GM18520 (cell line): ENCODE measurements around the gene DENR.
"Not testable (repeated sequence)": the region's sequence is repeated elsewhere in the genome, so short reads cannot be mapped to it uniquely, and the experiment has no call there.

Source experiments
- ATAC-seq: cut with Tn5 transposase; IDR thresholded peaks from one replicate; pipeline ENCODE4 v1.9.1; 2021; ENCODE audit not compliant: unreplicated experiment

The DENR gene

GRCh38 chr12:122752464-122753318 lies at the start of gene DENR:
TSS of gene DENR (plus strand) at chr12:122752824. CDS start at chr12:122753702, 878 bp downstream.
- peak; percentile 92 for ATAC-seq

GRCh38 chr12:122702890-122703611 lies 49.6 kb upstream of the DENR start, which contains the start of gene HCAR2:
TSS of gene HCAR2 (minus strand) at chr12:122703357. CDS start at chr12:122703283, 74 bp downstream.
- not testable (repeated sequence) for ATAC-seq

GRCh38 chr12:122703841-122704240 lies 48.8 kb upstream of the DENR start:
- ATAC-seq = not testable (repeated sequence)

DNA sequence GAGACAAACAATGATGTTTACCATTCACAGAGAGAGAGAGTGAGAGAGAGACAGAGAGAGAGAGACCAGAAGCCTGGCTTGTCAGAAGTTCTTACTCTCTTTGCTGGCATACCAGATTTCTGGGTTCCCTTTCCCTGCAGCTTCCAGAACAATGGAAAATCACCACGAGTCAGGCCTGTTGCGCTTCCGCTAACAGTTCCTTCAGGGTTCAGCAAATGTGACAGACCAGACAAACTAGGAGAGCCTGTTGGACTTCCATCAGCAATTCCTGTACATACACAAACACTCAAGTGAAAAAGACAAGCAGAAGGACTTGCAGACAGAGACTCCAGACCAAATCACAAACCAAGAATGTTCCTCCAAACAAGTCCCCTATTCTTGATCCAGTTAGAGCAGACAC lies 43.3 kb upstream of the DENR start:
- ATAC-seq = not testable (repeated sequence)

DNA sequence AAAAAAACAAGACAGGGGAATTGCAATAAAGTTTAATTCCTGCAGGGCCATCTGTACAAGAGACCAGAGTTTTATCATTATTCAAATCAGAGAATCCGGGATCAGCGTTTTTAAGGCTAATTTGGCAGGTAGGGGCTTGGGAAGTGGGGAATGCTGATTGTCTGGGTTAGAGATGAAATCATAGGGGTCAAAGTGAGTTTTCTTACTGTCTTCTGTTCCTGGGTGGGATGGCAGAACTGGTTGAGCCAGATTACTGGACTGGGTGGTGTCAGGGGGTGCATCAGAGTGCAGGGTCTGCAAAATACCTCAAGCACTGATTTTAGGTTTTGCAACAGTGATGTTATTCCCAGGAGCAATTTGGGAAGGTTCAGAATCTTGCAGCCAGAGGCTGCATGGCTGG lies 42.3 kb upstream of the DENR start:
- ATAC-seq = not testable (repeated sequence)

DNA sequence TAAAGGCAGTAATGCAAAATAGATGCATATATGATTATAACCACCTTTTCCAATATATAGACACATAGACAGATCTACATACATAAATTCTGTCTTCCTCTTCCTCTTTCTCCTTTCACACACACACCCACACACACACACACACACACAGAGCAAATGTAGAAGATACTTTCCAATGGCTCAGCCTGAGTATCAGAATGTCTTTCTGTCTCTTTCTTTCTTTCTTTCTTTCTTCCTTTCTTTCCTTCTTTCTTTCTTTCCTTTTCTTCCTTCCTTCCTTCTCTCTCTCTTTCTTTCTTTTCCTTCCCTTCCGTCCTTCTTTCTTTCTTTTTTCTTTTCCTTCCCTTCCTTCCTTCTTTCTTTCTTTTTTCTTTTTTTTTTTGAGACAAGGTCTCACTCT lies 41.4 kb upstream of the DENR start:
- not testable (repeated sequence) for ATAC-seq

GRCh38 chr12:122713491-122714188 lies 39.0 kb upstream of the DENR start:
- not testable (repeated sequence) for ATAC-seq

GRCh38 chr12:122715211-122715610 lies 37.4 kb upstream of the DENR start:
- ATAC-seq = not testable (repeated sequence)

- not testable (repeated sequence) for ATAC-seq
Measured at GRCh38 chr12:122716658-122717057, 36.0 kb upstream of the DENR start, which contains the start of gene HCAR3. TSS of gene HCAR3 (minus strand) at chr12:122716811. CDS start at chr12:122716737, 74 bp downstream.

DNA sequence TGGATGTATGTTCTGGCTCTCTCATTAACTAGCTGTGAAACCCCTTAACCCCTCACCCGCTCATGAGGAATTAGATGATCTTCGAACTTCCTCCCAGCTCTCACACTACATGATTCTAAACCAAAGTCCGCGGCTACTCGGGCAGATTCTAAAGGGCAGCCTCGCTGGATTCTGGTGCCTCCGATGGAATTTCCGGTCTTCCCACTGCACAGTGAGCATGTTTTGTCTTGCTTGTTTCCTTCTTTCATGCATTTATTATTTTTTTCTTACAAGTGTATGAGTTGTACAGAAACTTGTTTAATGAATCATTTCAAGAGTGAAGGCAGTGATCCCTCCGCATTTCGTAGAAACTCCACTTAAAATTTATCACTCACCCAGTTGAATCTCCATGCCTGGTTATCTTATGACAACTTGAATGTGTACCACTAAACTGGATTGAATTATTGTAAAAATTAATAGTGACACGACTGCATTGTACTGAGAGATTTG lies 31.5 kb upstream of the DENR start:
- no peak for ATAC-seq

- ATAC-seq = no peak
Measured at GRCh38 chr12:122722387-122722786, 30.2 kb upstream of the DENR start.

GRCh38 chr12:122724641-122725243 lies 27.9 kb upstream of the DENR start:
- ATAC-seq = no peak

DNA sequence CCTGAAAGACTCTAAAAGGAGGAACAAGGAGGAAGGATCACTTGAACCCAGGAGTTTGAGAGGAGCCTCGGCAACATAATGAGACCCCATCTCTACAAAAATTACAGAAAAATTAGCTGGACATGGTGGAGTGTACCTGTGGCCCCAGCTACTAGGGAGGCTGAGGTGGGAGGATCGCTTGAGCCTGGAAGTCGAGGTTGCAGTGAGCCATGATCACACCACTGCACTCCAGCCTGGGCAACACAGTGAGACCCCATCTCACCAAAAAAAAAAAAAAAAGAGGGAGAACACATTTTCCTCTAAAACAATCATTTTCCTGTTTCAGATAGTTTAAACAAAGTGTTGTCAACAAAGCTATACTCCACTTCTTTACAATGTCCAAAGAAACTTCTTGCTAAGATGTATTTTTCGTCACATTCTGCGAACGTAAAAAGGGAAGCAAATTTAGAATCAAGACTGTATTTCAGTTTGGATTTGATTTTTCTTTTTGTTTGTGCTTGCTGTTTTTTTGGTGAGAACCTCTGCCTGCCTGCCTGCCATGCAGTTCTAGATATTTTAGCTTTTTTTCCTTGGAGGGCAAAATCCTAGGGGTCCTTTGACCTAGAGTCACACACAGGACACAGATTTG lies 27.1 kb upstream of the DENR start:
- ATAC-seq = no peak

- ATAC-seq = no peak
Measured at GRCh38 chr12:122726080-122726558, 26.5 kb upstream of the DENR start.

DNA sequence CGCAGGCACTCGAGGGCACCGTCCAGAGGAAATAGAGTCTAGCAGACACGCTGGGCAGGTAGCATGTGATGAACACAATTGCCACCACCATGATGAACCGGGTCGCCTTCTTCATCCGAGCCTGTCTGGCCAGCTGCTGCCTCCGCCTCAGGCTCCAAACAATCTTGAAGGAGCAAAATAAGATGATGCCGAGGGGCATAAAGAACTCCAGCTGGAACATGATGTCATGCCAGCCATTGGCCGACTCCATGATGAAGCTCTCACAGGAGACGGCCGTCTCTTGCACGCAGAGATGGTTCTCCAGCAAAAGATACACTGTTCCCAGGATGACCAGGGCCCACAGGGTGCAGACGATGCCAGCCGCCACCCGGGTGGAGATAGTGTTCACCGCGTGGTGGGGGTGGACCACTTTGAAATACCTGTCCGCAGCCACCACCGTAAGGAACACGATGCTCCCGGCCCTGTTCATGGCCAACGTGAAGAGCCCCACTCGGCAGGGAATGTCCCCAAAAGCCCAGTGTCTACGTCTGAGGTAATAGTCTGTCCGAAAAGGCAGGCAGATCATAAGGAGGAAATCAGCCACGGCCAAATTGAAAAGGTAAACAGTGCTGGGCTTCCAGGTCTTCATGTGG lies 22.9 kb upstream of the DENR start:
- ATAC-seq = no peak

GRCh38 chr12:122730215-122731014 lies 22.2 kb upstream of the DENR start, which contains the start of gene HCAR1:
TSS of gene HCAR1 (minus strand) at chr12:122730844. CDS start at chr12:122730339, 505 bp downstream.
- no peak for ATAC-seq

DNA sequence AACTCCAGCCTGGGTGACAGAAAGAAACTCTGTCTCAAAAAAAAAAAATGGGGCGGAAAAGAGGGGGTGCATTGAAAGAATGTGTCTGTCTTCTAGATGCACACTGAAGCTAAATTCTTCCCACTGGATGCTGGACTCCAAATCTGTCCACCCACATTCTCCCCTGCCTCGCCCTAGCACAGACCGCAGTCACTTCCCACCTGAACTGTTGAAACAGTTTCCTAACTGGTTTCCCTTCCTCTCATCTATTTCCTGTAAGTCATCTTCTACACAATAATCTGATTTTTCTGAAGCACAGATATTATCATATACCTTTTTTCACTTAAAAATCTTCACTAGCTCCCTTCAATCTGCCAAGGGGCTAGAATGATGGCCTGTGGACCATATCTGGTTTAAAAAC lies 20.5 kb upstream of the DENR start:
- no peak for ATAC-seq

- no peak for ATAC-seq
Measured at GRCh38 chr12:122732611-122733010, 20.0 kb upstream of the DENR start.

- ATAC-seq = no peak
Measured at GRCh38 chr12:122738571-122738970, 14.1 kb upstream of the DENR start.
